ENCODE results near the gene PABPC1L.

Gene PABPC1L

GRCh38 chr20:44896583-44896982 is 13.3 kb upstream of the PABPC1L start (continued):
- TF ChIP-seq, protein P1, sequence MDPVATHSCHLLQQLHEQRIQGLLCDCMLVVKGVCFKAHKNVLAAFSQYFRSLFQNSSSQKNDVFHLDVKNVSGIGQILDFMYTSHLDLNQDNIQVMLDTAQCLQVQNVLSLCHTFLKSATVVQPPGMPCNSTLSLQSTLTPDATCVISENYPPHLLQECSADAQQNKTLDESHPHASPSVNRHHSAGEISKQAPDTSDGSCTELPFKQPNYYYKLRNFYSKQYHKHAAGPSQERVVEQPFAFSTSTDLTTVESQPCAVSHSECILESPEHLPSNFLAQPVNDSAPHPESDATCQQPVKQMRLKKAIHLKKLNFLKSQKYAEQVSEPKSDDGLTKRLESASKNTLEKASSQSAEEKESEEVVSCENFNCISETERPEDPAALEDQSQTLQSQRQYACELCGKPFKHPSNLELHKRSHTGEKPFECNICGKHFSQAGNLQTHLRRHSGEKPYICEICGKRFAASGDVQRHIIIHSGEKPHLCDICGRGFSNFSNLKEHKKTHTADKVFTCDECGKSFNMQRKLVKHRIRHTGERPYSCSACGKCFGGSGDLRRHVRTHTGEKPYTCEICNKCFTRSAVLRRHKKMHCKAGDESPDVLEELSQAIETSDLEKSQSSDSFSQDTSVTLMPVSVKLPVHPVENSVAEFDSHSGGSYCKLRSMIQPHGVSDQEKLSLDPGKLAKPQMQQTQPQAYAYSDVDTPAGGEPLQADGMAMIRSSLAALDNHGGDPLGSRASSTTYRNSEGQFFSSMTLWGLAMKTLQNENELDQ (tag by site-specific recombination; IDR thresholded peaks at IDR 0.05; ENCODE audit: low read depth) = no peak
- TF ChIP-seq ZNF791 (tag by site-specific recombination; IDR thresholded peaks at IDR 0.05) (no peak), ZEB2 (tag by site-specific recombination; IDR thresholded peaks at IDR 0.05) (no peak), ZBTB48 (tag by site-specific recombination; IDR thresholded peaks at IDR 0.05) (no peak), ZNF692 (tag by site-specific recombination; IDR thresholded peaks at IDR 0.05) (no peak)

DNA sequence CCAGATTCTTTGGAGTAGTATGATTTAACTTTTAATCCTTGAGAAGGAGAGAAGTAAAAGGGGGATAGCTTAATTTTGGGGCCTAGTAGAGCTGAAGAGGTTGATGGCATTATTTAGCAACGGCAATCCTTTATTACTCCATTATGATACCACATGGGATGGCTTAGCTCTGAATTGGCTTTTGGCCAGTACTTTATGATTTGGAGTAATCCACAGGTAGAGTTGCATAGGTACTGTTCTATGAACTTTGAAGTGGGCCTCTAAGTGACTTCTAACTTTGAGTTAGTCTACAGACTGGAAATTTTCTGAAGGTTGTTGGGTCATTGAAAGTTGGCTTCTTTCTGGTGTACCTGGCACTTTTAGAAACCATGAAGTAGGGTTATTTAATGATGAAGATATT is 12.7 kb upstream of the PABPC1L start:
- TF ChIP-seq ZNF76 (tag by site-specific recombination; IDR thresholded peaks at IDR 0.05; ENCODE audit: borderline replicate concordance, low read depth) (no peak), SCRT2 (tag by site-specific recombination; IDR thresholded peaks at IDR 0.05) (peak; percentile 41)
- H3K4me3 ChIP-seq (ENCODE audit: low read depth, low read length) = no peak overlapping the region
- H3K36me3 ChIP-seq (ENCODE audit: control insufficient read depth in 2 of 2, insufficient read depth in 1 of 2, low read length in 2 of 2) = peaks cover 3 to 28% of the 10 kb centered on the region in 2 experiments; a peak in 2 of 3 replicates
- POLR2A ChIA-PET = interaction anchor here (0.7 kb wide), 1 partner anchor 12 kb away, joined by 3 read pairs; the partner anchor contains the start of gene YWHAB
- H3K27ac ChIP-seq (ENCODE audit: extremely low read depth, low read depth, low read length) = no peak overlapping the region
- CTCF ChIA-PET = interaction anchor here (0.9 to 1.6 kb wide), 2 partner anchors 8 to 9 kb away, joined by 3 read pairs; no protein-coding TSS in a partner anchor
- H3K4me1 ChIP-seq (ENCODE audit: control insufficient read depth, insufficient read depth, low read length) = no peaks in the 10 kb centered on the region
- no peaks in the 10 kb centered on the region for H3K9me3 ChIP-seq (ENCODE audit: control insufficient read depth, insufficient read depth, low read depth, low read length)

DNA sequence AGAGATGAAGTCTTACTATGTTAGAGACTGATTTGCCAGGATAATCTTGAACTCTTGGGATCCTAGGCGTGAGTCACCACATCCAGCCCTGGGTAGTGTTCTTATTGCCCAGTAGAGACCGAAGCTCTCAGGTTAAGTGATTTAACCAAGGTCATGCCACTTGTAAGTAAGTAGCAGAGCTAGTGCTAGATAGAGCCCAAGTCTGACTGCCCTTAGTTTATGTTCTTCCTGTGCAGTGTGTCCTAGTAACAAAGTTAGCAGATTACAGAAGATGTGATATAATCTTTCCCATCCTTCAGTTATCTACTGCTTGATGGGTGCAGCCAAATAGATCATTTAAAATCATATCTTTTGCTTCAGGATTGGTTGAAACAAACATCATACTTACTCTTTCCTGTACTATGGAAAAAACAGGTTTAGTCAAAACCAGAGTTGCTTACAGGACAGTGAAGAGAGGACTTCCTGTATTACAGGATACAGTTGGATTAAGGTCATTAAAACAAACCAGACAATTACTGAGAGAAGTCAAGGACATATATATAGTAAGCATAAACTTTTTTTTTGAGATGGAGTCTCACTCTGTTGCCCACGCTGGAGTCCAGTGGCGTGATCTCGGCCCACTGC is 9.5 kb upstream of the PABPC1L start:
- Histone ChIP-seq H3K27ac (ENCODE audit: extremely low read depth, low read depth, low read length) (no peak overlapping the region), H3K36me3 (ENCODE audit: control insufficient read depth in 2 of 2, insufficient read depth in 1 of 2, low read length in 2 of 2) (peaks cover 20 to 58% of the 10 kb centered on the region in 2 experiments), H3K4me3 (ENCODE audit: low read depth, low read length) (no peak overlapping the region), H3K9me3 (ENCODE audit: control insufficient read depth, insufficient read depth, low read depth, low read length) (no peaks in the 10 kb centered on the region), H3K4me1 (ENCODE audit: control insufficient read depth, insufficient read depth, low read length) (no peaks in the 10 kb centered on the region)
- TF ChIP-seq ZNF16 (tag by site-specific recombination; IDR thresholded peaks at IDR 0.05; ENCODE audit: low read depth) (no peak), BCL11B (tag by site-specific recombination; IDR thresholded peaks at IDR 0.05; ENCODE audit: low read depth) (no peak), ZNF785 (tag by site-specific recombination; IDR thresholded peaks at IDR 0.05) (no peak), ZNF10 (tag by site-specific recombination; IDR thresholded peaks at IDR 0.05) (no peak), ZNF560 (tag by site-specific recombination; IDR thresholded peaks at IDR 0.05; ENCODE audit: borderline replicate concordance) (no peak), ZNF514 (tag by site-specific recombination; IDR thresholded peaks at IDR 0.05) (no peak)
- TF ChIP-seq, protein P2, sequence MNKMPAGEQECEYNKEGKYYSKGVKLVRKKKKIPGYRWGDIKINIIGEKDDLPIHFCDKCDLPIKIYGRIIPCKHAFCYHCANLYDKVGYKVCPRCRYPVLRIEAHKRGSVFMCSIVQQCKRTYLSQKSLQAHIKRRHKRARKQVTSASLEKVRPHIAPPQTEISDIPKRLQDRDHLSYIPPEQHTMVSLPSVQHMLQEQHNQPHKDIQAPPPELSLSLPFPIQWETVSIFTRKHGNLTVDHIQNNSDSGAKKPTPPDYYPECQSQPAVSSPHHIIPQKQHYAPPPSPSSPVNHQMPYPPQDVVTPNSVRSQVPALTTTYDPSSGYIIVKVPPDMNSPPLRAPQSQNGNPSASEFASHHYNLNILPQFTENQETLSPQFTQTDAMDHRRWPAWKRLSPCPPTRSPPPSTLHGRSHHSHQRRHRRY (tag by site-specific recombination; IDR thresholded peaks at IDR 0.05) = no peak
- CTCF ChIA-PET = interaction anchor here (1.6 kb wide), 1 partner anchor 12 kb away, joined by 3 read pairs; no protein-coding TSS in a partner anchor
- POLR2A ChIA-PET = no interaction called here

DNA sequence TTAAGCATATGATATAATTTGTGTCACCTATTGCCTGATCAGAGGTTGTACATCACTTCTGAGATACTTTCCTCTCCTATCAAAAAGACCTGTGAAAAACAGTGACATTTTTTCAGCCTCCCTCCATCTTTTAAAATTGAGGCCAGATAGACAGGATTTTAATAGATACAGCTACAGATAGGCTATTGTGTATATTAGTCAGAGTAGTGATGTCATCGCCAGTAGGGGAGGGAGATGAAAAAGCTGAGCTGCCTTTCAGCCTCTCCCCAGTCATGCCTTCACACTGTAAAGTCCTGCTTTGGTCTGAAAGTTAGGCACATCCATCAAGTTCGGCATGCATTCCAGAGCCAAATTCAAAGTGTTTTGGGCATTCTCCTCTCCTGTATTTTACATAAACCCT is 7.9 kb upstream of the PABPC1L start:
- H3K27ac ChIP-seq (ENCODE audit: extremely low read depth, low read depth, low read length) = no peak overlapping the region
- H3K4me1 ChIP-seq (ENCODE audit: control insufficient read depth, insufficient read depth, low read length) = no peaks in the 10 kb centered on the region
- POLR2A ChIA-PET = interaction anchor here (0.6 kb wide), 1 partner anchor 22 kb away, joined by 3 read pairs; no protein-coding TSS in a partner anchor
- CTCF ChIA-PET = no interaction called here
- peaks cover 21 to 74% of the 10 kb centered on the region in 2 experiments for H3K36me3 ChIP-seq (ENCODE audit: control insufficient read depth in 2 of 2, insufficient read depth in 1 of 2, low read length in 2 of 2)
- no peaks in the 10 kb centered on the region for H3K9me3 ChIP-seq (ENCODE audit: control insufficient read depth, insufficient read depth, low read depth, low read length)
- no peak overlapping the region for H3K4me3 ChIP-seq (ENCODE audit: low read depth, low read length)
- no peak for TF ChIP-seq ZNF112 (tag by site-specific recombination; IDR thresholded peaks at IDR 0.05)
- TF ChIP-seq ZNF776 (tag by site-specific recombination; IDR thresholded peaks at IDR 0.05; ENCODE audit: borderline replicate concordance) = no peak
- TF ChIP-seq ZNF837 (tag by site-specific recombination; IDR thresholded peaks at IDR 0.05) = no peak
- TF ChIP-seq ZBTB26 (tag by site-specific recombination; optimal IDR thresholded peaks at IDR 0.05) = no peak
- TF ChIP-seq ZNF629 (tag by site-specific recombination; IDR thresholded peaks at IDR 0.05) = peak; percentile 86
- no peak for TF ChIP-seq ZBTB1 (tag by site-specific recombination; IDR thresholded peaks at IDR 0.05)
- no peak for TF ChIP-seq ZSCAN16 (tag by site-specific recombination; IDR thresholded peaks at IDR 0.05)
- no peak for TF ChIP-seq ZNF843 (tag by site-specific recombination; IDR thresholded peaks at IDR 0.05)
- no peak for TF ChIP-seq ZNF18 (tag by site-specific recombination; IDR thresholded peaks at IDR 0.05)
